IMR-90 (cell line): ENCODE results near the gene COIL. TPM values are rescaled to one million over a fixed set of nuclear protein-coding genes. Genes with fewer than 3 reads are reported as not detected.

Experiments
- ATAC-seq: fragments of 200-7000 bp; cut with Tn5 transposase; 2 replicates; pipeline ENCODE4 v1.9.1; 2020; ENCODE audit warnings: low read depth, mild to moderate bottlenecking, moderate library complexity
- BruUV-seq: library from RNA; stranded (reverse); fragments of 400-500 nt; replicated peaks from 2 replicates; lab custom pipeline; 2021; lab: Mats Ljungman, UMichigan
- CTCF ChIA-PET: fragments of 300-600 bp; formaldehyde crosslinking; extraction: SDS; loops from one replicate; lab custom pipeline; 2021; ENCODE audit warnings: antibody characterized with exemption; lab: Yijun Ruan, JAX
- POLR2A ChIA-PET: fragments of 300-600 bp; sonication (Branson Sonifier 250); formaldehyde crosslinking; loops from one replicate; lab custom pipeline; 2022; ENCODE audit warnings: antibody characterized with exemption; ENCODE audit not compliant: unreplicated experiment; lab: Charles Lee
- DNase-seq: peaks from one replicate; pipeline ENCODE4 v3.0.0; 2013
- H2AFZ ChIP-seq: replicated peaks from 2 replicates; pipeline ENCODE3; 2013; ENCODE audit warnings: low read length, mild to moderate bottlenecking; ENCODE audit not compliant: poor library complexity
- H2AK5ac ChIP-seq: 2 replicates; pipeline ENCODE4 v1.6.1; 2013; ENCODE audit warnings: low read depth, low read length, inconsistent platforms
- H2AK9ac ChIP-seq: replicated peaks from 2 replicates; pipeline ENCODE3; 2013; ENCODE audit warnings: mild to moderate bottlenecking, low read depth, low read length, moderate library complexity; ENCODE audit not compliant: poor library complexity
- H2BK120ac ChIP-seq: 2 replicates; pipeline ENCODE4 v1.6.1; 2013; ENCODE audit warnings: low read depth, low read length, inconsistent platforms
- H2BK15ac ChIP-seq: 3 replicates; pipeline ENCODE4 v1.6.1; 2013; ENCODE audit warnings: low read depth, low read length, inconsistent platforms
- H2BK20ac ChIP-seq: 2 replicates; pipeline ENCODE4 v1.6.1; 2013; ENCODE audit warnings: low read depth, mild to moderate bottlenecking, inconsistent platforms, low read length, moderate library complexity
- H2BK5ac ChIP-seq: 2 replicates; pipeline ENCODE4 v1.6.1; 2013; ENCODE audit warnings: mild to moderate bottlenecking, low read depth, low read length, inconsistent platforms; ENCODE audit not compliant: poor library complexity, severe bottlenecking
- H3K14ac ChIP-seq: replicated peaks from 2 replicates; pipeline ENCODE4 v1.6.1; 2013; ENCODE audit warnings: low read depth, low read length, inconsistent platforms
- H3K18ac ChIP-seq: 2 replicates; pipeline ENCODE4 v1.6.1; 2013; ENCODE audit warnings: low read depth, low read length, control low read depth
- H3K23ac ChIP-seq: 2 replicates; pipeline ENCODE4 v1.6.1; 2013; ENCODE audit warnings: low read depth, low read length, inconsistent platforms
- H3K27ac ChIP-seq: 2 replicates; pipeline ENCODE4 v1.5.1; 2013; ENCODE audit warnings: mild to moderate bottlenecking, control low read depth, low read length; ENCODE audit not compliant: insufficient read depth
- H3K27me3 ChIP-seq: 2 replicates; pipeline ENCODE4 v1.6.1; 2013; ENCODE audit warnings: low read length; ENCODE audit not compliant: control insufficient read depth, insufficient read depth
- H3K36me3 ChIP-seq: 2 replicates; pipeline ENCODE4 v1.6.1; 2013; ENCODE audit warnings: low read length, mixed read lengths; ENCODE audit not compliant: control insufficient read depth, insufficient read depth
- H3K4ac ChIP-seq: 2 replicates; pipeline ENCODE4 v1.6.1; 2013; ENCODE audit warnings: low read depth, low read length, inconsistent platforms
- H3K4me1 ChIP-seq: 2 replicates; pipeline ENCODE4 v1.6.1; 2013; ENCODE audit warnings: low read length, mixed read lengths; ENCODE audit not compliant: control insufficient read depth, insufficient read depth
- H3K4me2 ChIP-seq: 2 replicates; pipeline ENCODE4 v1.6.1; 2013; ENCODE audit warnings: low read depth, mild to moderate bottlenecking, control low read depth, low read length, moderate library complexity
- H3K4me3 ChIP-seq: 2 replicates; pipeline ENCODE4 v1.5.1; 2013; ENCODE audit warnings: low read depth, mild to moderate bottlenecking, control low read depth, low read length, moderate library complexity; ENCODE audit not compliant: insufficient read depth
- H3K56ac ChIP-seq: 2 replicates; pipeline ENCODE4 v1.6.1; 2013; ENCODE audit warnings: low read length, inconsistent platforms; ENCODE audit not compliant: insufficient read depth; ENCODE audit errors: extremely low read depth
- H3K79me1 ChIP-seq, 2 experiments: 2 replicates each; pipeline ENCODE4 v1.6.1; 2013; ENCODE audit warnings: low read length in 2 of 2, inconsistent platforms in 1 of 2, low read depth in 1 of 2
- H3K9ac ChIP-seq: 2 replicates; pipeline ENCODE4 v1.6.1; 2013; ENCODE audit warnings: low read depth, low read length, control low read depth
- H3K9me1 ChIP-seq: 2 replicates; pipeline ENCODE4 v1.6.1; 2013; ENCODE audit warnings: low read length, inconsistent platforms; ENCODE audit not compliant: insufficient read depth
- H3K9me3 ChIP-seq: 2 replicates; pipeline ENCODE4 v1.6.1; 2013; ENCODE audit warnings: low read length; ENCODE audit not compliant: control insufficient read depth, insufficient read depth
- H4K20me1 ChIP-seq: 2 replicates; pipeline ENCODE4 v1.6.1; 2013; ENCODE audit warnings: low read length, inconsistent platforms; ENCODE audit not compliant: insufficient read depth
- H4K5ac ChIP-seq: 2 replicates; pipeline ENCODE4 v1.6.1; 2013; ENCODE audit warnings: mild to moderate bottlenecking, low read depth, low read length, control low read depth
- H4K8ac ChIP-seq, 2 experiments: 2 replicates each; pipeline ENCODE4 v1.6.1; 2013; ENCODE audit warnings: low read depth in 2 of 2, low read length in 2 of 2, control low read depth in 1 of 2, inconsistent platforms in 1 of 2
- H4K91ac ChIP-seq: 2 replicates; pipeline ENCODE4 v1.6.1; 2013; ENCODE audit warnings: low read depth, low read length, inconsistent platforms; ENCODE audit not compliant: insufficient read depth
- BHLHE40 ChIP-seq: fragments of 150-350 bp; IDR thresholded peaks from 2 replicates; pipeline ENCODE4 v1.6.1; 2016; ENCODE audit warnings: mild to moderate bottlenecking, low read depth, low read length
- CEBPB ChIP-seq: IDR thresholded peaks from 2 replicates; pipeline ENCODE4 v1.6.1; 2012; ENCODE audit warnings: low read depth, low read length, improper control_type of control experiment
- CHD1 ChIP-seq: IDR thresholded peaks from 2 replicates; pipeline ENCODE4 v1.6.1; 2012; ENCODE audit warnings: low read depth, low read length, improper control_type of control experiment
- FOS ChIP-seq: fragments of 150-350 bp; IDR thresholded peaks from 2 replicates; pipeline ENCODE4 v1.6.1; 2016; ENCODE audit warnings: low read depth, low read length
- MAFK ChIP-seq: IDR thresholded peaks from 2 replicates; pipeline ENCODE4 v1.6.1; 2012; ENCODE audit warnings: low read depth, low read length, improper control_type of control experiment
- MAZ ChIP-seq: IDR thresholded peaks from 2 replicates; pipeline ENCODE4 v1.6.1; 2012; ENCODE audit warnings: low read depth, mild to moderate bottlenecking, low read length, improper control_type of control experiment, moderate library complexity, borderline replicate concordance
- MXI1 ChIP-seq: IDR thresholded peaks from 2 replicates; pipeline ENCODE4 v1.6.1; 2012; ENCODE audit warnings: low read depth, mild to moderate bottlenecking, low read length, moderate library complexity, borderline replicate concordance
- NFE2L2 ChIP-seq: fragments of 150-350 bp; IDR thresholded peaks from 2 replicates; pipeline ENCODE4 v1.6.1; 2016; ENCODE audit warnings: low read depth, mild to moderate bottlenecking, low read length
- POLR2A ChIP-seq: IDR thresholded peaks from 2 replicates; pipeline ENCODE4 v1.6.1; 2012; ENCODE audit warnings: mild to moderate bottlenecking, low read depth, low read length
- RAD21 ChIP-seq: IDR thresholded peaks from 2 replicates; pipeline ENCODE4 v1.6.1; 2012; ENCODE audit warnings: low read length, improper control_type of control experiment
- RCOR1 ChIP-seq: IDR thresholded peaks from 2 replicates; pipeline ENCODE4 v1.6.1; 2012; ENCODE audit warnings: mild to moderate bottlenecking, low read length, improper control_type of control experiment; ENCODE audit not compliant: insufficient replicate concordance
- RFX5 ChIP-seq: IDR thresholded peaks from 2 replicates; pipeline ENCODE4 v1.8.0; 2012; ENCODE audit warnings: low read depth, mild to moderate bottlenecking, low read length, moderate library complexity
- SMC3 ChIP-seq: fragments of 150-350 bp; IDR thresholded peaks from 2 replicates; pipeline ENCODE4 v1.6.1; 2016; ENCODE audit warnings: low read depth, mild to moderate bottlenecking, antibody characterized with exemption, low read length, moderate library complexity
- WGBS, 2 experiments: methylation state at CpG; one replicate each; pipeline versions ENCODE4 v1.1.5 to v1.1.7; 2013; ENCODE audit warnings: missing lambda C conversion rate in 2 of 2; ENCODE audit not compliant: insufficient read length in 1 of 2; ENCODE audit errors: extremely low coverage in 2 of 2; 5-methylcytosine and 5-hydroxymethylcytosine counted together
- dilution Hi-C: fragments of 300-500 bp; cut with HindIII; formaldehyde crosslinking; loops from one replicate; pipeline ENCODE4 v1.14.3; 2018; ENCODE audit warnings: low sequenced_read_pairs; ENCODE audit not compliant: unreplicated experiment
- in situ Hi-C: fragments of 300-500 bp; cut with MboI; formaldehyde crosslinking; loops from 3 replicates; pipeline ENCODE4 v1.14.3; 2019; ENCODE audit warnings: low sequenced_read_pairs, inconsistent platforms, mixed read lengths
- intact Hi-C: fragments of 100-400 bp; cut with micrococcal nuclease; formaldehyde crosslinking; loops from 2 replicates; pipeline ENCODE4 v1.10.0; 2022
- polyA plus RNA-seq, 3 experiments: library from polyadenylated mRNA; depleted of rRNA; stranded (reverse); fragments of >200 nt; gene quantifications; 2 replicates each; pipeline ENCODE4 v1.2.3, GENCODE V29; 2012; ENCODE audit warnings: low replicate concordance in 1 of 3
- total RNA-seq: library from RNA; depleted of rRNA; stranded (reverse); fragments of >200 nt; gene quantifications from 2 replicates; pipeline ENCODE4 v1.2.3, GENCODE V29; 2012
- TF ChIP-seq, protein P1 (sequence below): fragments of 150-350 bp; IDR thresholded peaks from 2 replicates; pipeline ENCODE4 v1.6.1; 2016; ENCODE audit warnings: low read depth, mild to moderate bottlenecking, low read length, moderate library complexity, borderline replicate concordance
- TF ChIP-seq, protein P2 (sequence below): fragments of 150-350 bp; IDR thresholded peaks from 2 replicates; pipeline ENCODE4 v1.6.1; 2017; ENCODE audit warnings: mild to moderate bottlenecking, antibody characterized with exemption, low read length, low read depth
- TF ChIP-seq, protein P3 (sequence below): conservative IDR thresholded peaks from 2 replicates; pipeline ENCODE4 v1.5.1; 2012; ENCODE audit warnings: mild to moderate bottlenecking, low read depth, low read length, improper control_type of control experiment

COIL gene
- total and polyA plus RNA-seq, 2 of the 4 experiments (the other 2 are of a cell fraction) = 5.2 to 13.3 TPM

DNA sequence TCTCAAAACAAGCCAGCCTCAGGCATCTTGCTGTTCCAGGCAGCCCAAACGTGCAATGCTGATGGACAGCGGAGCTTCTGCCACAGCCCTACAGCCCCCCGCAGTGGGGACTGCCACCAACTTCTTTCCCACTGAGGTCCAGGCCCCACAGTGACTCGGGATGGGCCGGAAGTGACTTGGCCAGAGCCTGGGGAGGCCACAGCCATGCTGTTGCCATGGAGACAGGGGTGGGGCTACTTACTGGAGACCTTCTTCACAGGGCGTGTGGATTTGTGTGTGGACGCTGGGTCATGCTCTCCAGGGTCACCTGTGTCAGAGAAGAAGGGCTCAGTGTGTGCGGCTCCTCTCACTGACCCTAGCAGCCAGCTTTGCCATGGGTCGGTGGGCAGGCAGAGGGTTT lies 62.0 kb downstream of the COIL start:
- Histone ChIP-seq H3K79me1 (peaks cover 21 to 36% of the 10 kb centered on the region in 2 experiments), H2AK9ac (no peak overlapping the region), H3K27me3 (no peaks in the 10 kb centered on the region), H3K23ac (no peak overlapping the region), H3K18ac (no peak overlapping the region), H3K14ac (no peak overlapping the region), H3K36me3 (peaks cover 69% of the 10 kb centered on the region), H3K9me3 (no peaks in the 10 kb centered on the region), H2BK15ac (no peak overlapping the region), H3K56ac (no peak overlapping the region), H3K4me1 (peaks cover 5% of the 10 kb centered on the region; the same call in 1 of the 2 replicates), H3K27ac (no peak overlapping the region), H2BK20ac (no peak overlapping the region), H4K20me1 (0 out of 2 replicates have a peak, but pooled peaks cover 3% of the 10 kb centered on the region), H2BK120ac (no peak overlapping the region), H3K4ac (no peak overlapping the region), H2AK5ac (no peak overlapping the region), H2BK5ac (no peak overlapping the region), H4K91ac (no peak overlapping the region), H4K8ac (no peak overlapping the region), H4K5ac (no peak overlapping the region), H3K9me1 (peaks cover 19% of the 10 kb centered on the region), H2AFZ (no peak overlapping the region), H3K9ac (no peak overlapping the region), H3K4me2 (no peak overlapping the region), H3K4me3 (no peak overlapping the region)
- in situ Hi-C loops (no loop called here), intact Hi-C loops (no loop called here), dilution Hi-C loops (no loop called here)
- WGBS, 2 experiments = 60% methylated on average over 1 of the region's 9 CpGs; no CpG with 5 or more reads in 1 of the 2 experiments
- no peak for DNase-seq
- TF ChIP-seq CEBPB = no peak
- TF ChIP-seq SMC3 = no peak
- no peak for TF ChIP-seq RCOR1
- no peak for TF ChIP-seq NFE2L2
- TF ChIP-seq BHLHE40 = no peak
- TF ChIP-seq, protein P1, sequence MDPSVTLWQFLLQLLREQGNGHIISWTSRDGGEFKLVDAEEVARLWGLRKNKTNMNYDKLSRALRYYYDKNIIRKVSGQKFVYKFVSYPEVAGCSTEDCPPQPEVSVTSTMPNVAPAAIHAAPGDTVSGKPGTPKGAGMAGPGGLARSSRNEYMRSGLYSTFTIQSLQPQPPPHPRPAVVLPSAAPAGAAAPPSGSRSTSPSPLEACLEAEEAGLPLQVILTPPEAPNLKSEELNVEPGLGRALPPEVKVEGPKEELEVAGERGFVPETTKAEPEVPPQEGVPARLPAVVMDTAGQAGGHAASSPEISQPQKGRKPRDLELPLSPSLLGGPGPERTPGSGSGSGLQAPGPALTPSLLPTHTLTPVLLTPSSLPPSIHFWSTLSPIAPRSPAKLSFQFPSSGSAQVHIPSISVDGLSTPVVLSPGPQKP = no peak
- TF ChIP-seq, protein P2, sequence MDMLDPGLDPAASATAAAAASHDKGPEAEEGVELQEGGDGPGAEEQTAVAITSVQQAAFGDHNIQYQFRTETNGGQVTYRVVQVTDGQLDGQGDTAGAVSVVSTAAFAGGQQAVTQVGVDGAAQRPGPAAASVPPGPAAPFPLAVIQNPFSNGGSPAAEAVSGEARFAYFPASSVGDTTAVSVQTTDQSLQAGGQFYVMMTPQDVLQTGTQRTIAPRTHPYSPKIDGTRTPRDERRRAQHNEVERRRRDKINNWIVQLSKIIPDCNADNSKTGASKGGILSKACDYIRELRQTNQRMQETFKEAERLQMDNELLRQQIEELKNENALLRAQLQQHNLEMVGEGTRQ = no peak
- TF ChIP-seq, protein P3, sequence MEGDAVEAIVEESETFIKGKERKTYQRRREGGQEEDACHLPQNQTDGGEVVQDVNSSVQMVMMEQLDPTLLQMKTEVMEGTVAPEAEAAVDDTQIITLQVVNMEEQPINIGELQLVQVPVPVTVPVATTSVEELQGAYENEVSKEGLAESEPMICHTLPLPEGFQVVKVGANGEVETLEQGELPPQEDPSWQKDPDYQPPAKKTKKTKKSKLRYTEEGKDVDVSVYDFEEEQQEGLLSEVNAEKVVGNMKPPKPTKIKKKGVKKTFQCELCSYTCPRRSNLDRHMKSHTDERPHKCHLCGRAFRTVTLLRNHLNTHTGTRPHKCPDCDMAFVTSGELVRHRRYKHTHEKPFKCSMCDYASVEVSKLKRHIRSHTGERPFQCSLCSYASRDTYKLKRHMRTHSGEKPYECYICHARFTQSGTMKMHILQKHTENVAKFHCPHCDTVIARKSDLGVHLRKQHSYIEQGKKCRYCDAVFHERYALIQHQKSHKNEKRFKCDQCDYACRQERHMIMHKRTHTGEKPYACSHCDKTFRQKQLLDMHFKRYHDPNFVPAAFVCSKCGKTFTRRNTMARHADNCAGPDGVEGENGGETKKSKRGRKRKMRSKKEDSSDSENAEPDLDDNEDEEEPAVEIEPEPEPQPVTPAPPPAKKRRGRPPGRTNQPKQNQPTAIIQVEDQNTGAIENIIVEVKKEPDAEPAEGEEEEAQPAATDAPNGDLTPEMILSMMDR = no peak
- TF ChIP-seq POLR2A = no peak
- TF ChIP-seq FOS = no peak
- TF ChIP-seq CHD1 = no peak
- no peak for TF ChIP-seq RAD21
- no peak for TF ChIP-seq MXI1
- no peak for TF ChIP-seq RFX5
- no peak for TF ChIP-seq MAFK
- TF ChIP-seq MAZ = no peak
- CTCF ChIA-PET = no interaction called here
- BruUV-seq = no TSS peak
- POLR2A ChIA-PET = no interaction called here
- ATAC-seq = no peak
